Thyroid gland (tissue), 4 donors: ENCODE data around the gene FAM83C.

Source experiments
- POLR2A ChIP-seq, 2 donors: fragments of 450-650 bp; IDR thresholded peaks; one replicate each; pipeline ENCODE4 v1.6.1; 2017; ENCODE audit warnings: antibody characterized with exemption in 2 of 2, mild to moderate bottlenecking in 2 of 2, moderate library complexity in 1 of 2
- TF ChIP-seq, protein P1 (sequence below), 6 experiments: fragments of 200-600 bp in 3 of 6; fragments of 450-650 bp in 3 of 6; sonication (generic) in 3 of 6; IDR thresholded peaks; one replicate each; pipeline ENCODE4 v1.5.1; 2016 to 2019; ENCODE audit warnings: antibody characterized with exemption in 6 of 6, mild to moderate bottlenecking in 2 of 6, inconsistent platforms in 1 of 6, moderate library complexity in 1 of 6

DNA sequence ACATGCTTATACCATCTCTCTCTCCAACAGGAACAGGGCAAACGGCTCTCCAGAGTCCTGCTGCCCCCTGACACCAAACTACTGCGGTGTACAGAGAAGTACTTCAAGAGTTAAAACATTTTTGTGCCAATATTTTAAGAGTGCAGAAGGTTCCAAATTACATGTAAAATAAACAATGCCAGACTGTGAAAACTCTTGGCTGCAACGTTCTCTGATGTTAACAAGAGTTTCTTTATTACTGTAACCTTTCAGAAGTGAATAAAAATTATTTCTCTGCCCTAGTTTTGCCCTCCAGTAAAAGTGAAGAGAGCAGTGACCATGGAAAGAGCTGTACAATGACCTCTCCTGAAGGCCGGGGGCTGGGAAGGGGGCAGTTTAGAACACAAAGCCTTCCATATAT, 41.4 kb upstream of the FAM83C start:
- TF ChIP-seq, protein P1, sequence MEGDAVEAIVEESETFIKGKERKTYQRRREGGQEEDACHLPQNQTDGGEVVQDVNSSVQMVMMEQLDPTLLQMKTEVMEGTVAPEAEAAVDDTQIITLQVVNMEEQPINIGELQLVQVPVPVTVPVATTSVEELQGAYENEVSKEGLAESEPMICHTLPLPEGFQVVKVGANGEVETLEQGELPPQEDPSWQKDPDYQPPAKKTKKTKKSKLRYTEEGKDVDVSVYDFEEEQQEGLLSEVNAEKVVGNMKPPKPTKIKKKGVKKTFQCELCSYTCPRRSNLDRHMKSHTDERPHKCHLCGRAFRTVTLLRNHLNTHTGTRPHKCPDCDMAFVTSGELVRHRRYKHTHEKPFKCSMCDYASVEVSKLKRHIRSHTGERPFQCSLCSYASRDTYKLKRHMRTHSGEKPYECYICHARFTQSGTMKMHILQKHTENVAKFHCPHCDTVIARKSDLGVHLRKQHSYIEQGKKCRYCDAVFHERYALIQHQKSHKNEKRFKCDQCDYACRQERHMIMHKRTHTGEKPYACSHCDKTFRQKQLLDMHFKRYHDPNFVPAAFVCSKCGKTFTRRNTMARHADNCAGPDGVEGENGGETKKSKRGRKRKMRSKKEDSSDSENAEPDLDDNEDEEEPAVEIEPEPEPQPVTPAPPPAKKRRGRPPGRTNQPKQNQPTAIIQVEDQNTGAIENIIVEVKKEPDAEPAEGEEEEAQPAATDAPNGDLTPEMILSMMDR (IDR thresholded peaks at IDR 0.05) = no peak
- no peak for TF ChIP-seq POLR2A (IDR thresholded peaks at IDR 0.05)
